Activated CD8-positive, alpha-beta T cell treated with anti-CD3 and anti-CD28 coated beads for 36 hours (primary cell): Measurements from ENCODE around the gene OPRM1. TPM values are rescaled to one million over a fixed set of nuclear protein-coding genes. Genes with fewer than 3 reads are reported as not detected.

Source experiments
- ATAC-seq: fragments of 200-7000 bp; cut with Tn5 transposase; one replicate; pipeline ENCODE4 v1.10.0; 2021; ENCODE audit warnings: mild to moderate bottlenecking, moderate library complexity
- CTCF ChIA-PET: fragments of 350-600 bp; sonication (Branson Sonifier 250); formaldehyde crosslinking; loops from one replicate; lab custom pipeline; 2021; ENCODE audit warnings: antibody characterized with exemption; lab: Charles Lee
- POLR2A ChIA-PET: fragments of 350-600 bp; sonication (Branson Sonifier 250); formaldehyde crosslinking; loops from one replicate; lab custom pipeline; 2021; ENCODE audit warnings: antibody characterized with exemption; lab: Charles Lee
- DNase-seq: peaks from one replicate; pipeline ENCODE4 v3.0.0-alpha.2; 2020
- H3K27ac Mint-ChIP-seq: one replicate; pipeline ENCODE4 v1.8.0; 2021; ENCODE audit warnings: mild to moderate bottlenecking, mixed read lengths
- H3K27me3 Mint-ChIP-seq: one replicate; pipeline ENCODE4 v1.8.0; 2021; ENCODE audit warnings: mixed read lengths
- H3K36me3 Mint-ChIP-seq: one replicate; pipeline ENCODE4 v1.8.0; 2021; ENCODE audit warnings: low read depth, mixed read lengths
- H3K4me1 Mint-ChIP-seq: one replicate; pipeline ENCODE4 v1.8.0; 2021; ENCODE audit warnings: low read depth, mixed read lengths
- H3K4me3 Mint-ChIP-seq: one replicate; pipeline ENCODE4 v1.8.0; 2021; ENCODE audit warnings: mild to moderate bottlenecking, moderate library complexity, mixed read lengths
- H3K9me3 Mint-ChIP-seq: one replicate; pipeline ENCODE4 v1.8.0; 2021; ENCODE audit warnings: mixed read lengths
- CTCF ChIP-seq: fragments of 200-600 bp; IDR thresholded peaks from one replicate; pipeline ENCODE4 v1.8.0; 2022; ENCODE audit warnings: antibody characterized with exemption, mild to moderate bottlenecking
- intact Hi-C: fragments of 100-400 bp; cut with micrococcal nuclease; formaldehyde crosslinking; loops from one replicate; pipeline ENCODE4 v1.10.0; 2022
- total RNA-seq, 2 experiments: library from RNA; stranded (reverse); gene quantifications; one replicate each; pipeline ENCODE4 v1.2.3, GENCODE V29; 2021

The OPRM1 gene
- total RNA-seq, 2 experiments from 2014 or later: not detected

GRCh38 chr6:154232013-154232910, 193.2 kb downstream of the OPRM1 start:
- ChIA-PET CTCF (interaction anchor here (0.8 to 2.7 kb wide), 8 partner anchors 9 to 82 kb away, joined by 3 to 18 read pairs (median 6); no protein-coding TSS in a partner anchor), POLR2A (interaction anchor here (1.0 to 6.8 kb wide), 6 partner anchors 11 to 67 kb away, joined by 3 to 60 read pairs (median 7); no protein-coding TSS in a partner anchor)
- Mint-ChIP-seq H3K36me3 (peaks cover 24% of the 10 kb centered on the region), H3K27me3 (no peaks in the 10 kb centered on the region), H3K27ac (peak overlapping the region; percentile 85), H3K9me3 (no peaks in the 10 kb centered on the region), H3K4me1 (peaks cover 82% of the 10 kb centered on the region), H3K4me3 (peak overlapping the region; percentile 64)
- no peak for TF ChIP-seq CTCF
- DNase-seq (no peak), ATAC-seq (peak; percentile 66)
- intact Hi-C loops: loop anchor here (2.0 kb wide), 1 partner anchor 15 kb away; no protein-coding TSS in a partner anchor

DNA sequence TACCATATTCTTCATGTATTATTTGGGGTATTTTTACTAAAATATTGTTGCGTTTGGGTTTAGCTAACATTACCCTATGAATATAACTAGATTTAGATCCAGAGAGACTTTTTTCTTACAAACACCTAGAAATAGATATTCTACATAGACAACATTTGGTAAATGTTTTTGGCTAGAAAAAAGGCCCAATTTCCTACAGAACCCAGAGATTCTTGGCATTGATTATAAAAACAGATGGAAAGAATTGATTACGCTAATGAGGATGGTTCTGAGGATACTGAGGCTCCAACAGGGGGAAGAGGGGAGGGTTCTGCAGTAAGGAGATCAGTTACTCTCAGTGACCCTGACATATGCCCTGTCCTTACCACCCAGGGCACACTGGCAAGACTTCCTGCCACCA, 194.3 kb downstream of the OPRM1 start:
- Mint-ChIP-seq H3K9me3 (no peaks in the 10 kb centered on the region), H3K4me3 (no peak overlapping the region), H3K27ac (peak overlapping the region; percentile 85), H3K27me3 (no peaks in the 10 kb centered on the region), H3K4me1 (peaks cover 77% of the 10 kb centered on the region), H3K36me3 (peaks cover 21% of the 10 kb centered on the region)
- intact Hi-C loops: loop anchor here (2.0 kb wide), 1 partner anchor 13 kb away; no protein-coding TSS in a partner anchor
- POLR2A ChIA-PET: interaction anchor here (1.0 to 6.8 kb wide), 5 partner anchors 10 to 44 kb away, joined by 3 to 60 read pairs (median 10); no protein-coding TSS in a partner anchor
- DNase-seq (no peak), ATAC-seq (no peak)
- no peak for TF ChIP-seq CTCF
- CTCF ChIA-PET: interaction anchor here (0.8 to 2.7 kb wide), 10 partner anchors 11 to 83 kb away, joined by 3 to 18 read pairs (median 5); no protein-coding TSS in a partner anchor

GRCh38 chr6:154234019-154234772, 195.2 kb downstream of the OPRM1 start:
- Mint-ChIP-seq H3K27me3 (no peaks in the 10 kb centered on the region), H3K36me3 (peaks cover 15% of the 10 kb centered on the region), H3K4me1 (peaks cover 76% of the 10 kb centered on the region), H3K27ac (peak overlapping the region; percentile 85), H3K9me3 (no peaks in the 10 kb centered on the region), H3K4me3 (no peak overlapping the region)
- POLR2A ChIA-PET: interaction anchor here (0.7 to 6.8 kb wide), 7 partner anchors 9 to 43 kb away, joined by 3 to 60 read pairs (median 6); no protein-coding TSS in a partner anchor
- intact Hi-C loops: no loop called here
- CTCF ChIA-PET: interaction anchor here (0.8 to 2.7 kb wide), 8 partner anchors 11 to 84 kb away, joined by 3 to 18 read pairs (median 6); no protein-coding TSS in a partner anchor
- TF ChIP-seq CTCF: no peak
- no peak for DNase-seq
- no peak for ATAC-seq

DNA sequence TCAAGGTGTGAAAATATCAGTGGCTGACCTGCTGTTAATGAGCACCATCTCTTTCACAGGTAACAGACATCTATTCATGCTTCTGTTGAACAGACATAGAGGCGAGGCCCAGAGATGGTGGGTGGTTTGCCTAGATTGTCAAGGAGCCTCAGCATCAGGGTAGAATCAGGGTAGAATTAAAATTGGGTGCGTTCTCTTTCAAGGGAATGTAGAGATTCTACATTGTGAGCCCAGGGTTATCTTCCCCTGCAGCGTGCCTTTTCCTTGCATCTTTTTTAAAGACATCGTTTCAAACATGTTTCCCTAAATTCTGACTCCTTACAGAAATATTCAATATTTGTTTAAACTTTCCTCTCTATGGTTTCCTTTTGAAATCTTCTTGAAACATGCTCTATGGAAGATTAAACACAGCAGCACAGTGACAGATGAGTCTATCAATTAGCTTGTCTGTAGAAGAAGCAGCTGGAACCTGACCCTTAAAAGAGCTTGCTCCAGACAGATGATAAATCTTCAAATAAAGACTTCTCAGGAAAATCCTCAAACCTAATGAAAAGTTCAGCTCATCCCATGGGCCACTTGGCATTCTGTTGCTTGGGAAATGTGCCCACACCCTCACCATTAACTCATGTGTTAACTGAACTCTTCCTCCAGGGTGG, 197.7 kb downstream of the OPRM1 start:
- POLR2A ChIA-PET: interaction anchor here (1.0 to 1.4 kb wide), 2 partner anchors 11 to 13 kb away, joined by 3 read pairs; no protein-coding TSS in a partner anchor
- ATAC-seq (no peak), DNase-seq (no peak)
- TF ChIP-seq CTCF: no peak
- Mint-ChIP-seq H3K27ac (peak overlapping the region; percentile 30), H3K9me3 (no peaks in the 10 kb centered on the region), H3K27me3 (no peaks in the 10 kb centered on the region), H3K4me3 (no peak overlapping the region), H3K4me1 (peaks cover 74% of the 10 kb centered on the region), H3K36me3 (peaks cover 14% of the 10 kb centered on the region)
- intact Hi-C loops: no loop called here
- CTCF ChIA-PET: interaction anchor here (0.8 to 1.7 kb wide), 5 partner anchors 9 to 83 kb away, joined by 3 to 9 read pairs (median 4); no protein-coding TSS in a partner anchor
